ENCODE data around the gene LRIG2. TPM values are rescaled to one million over a fixed set of nuclear protein-coding genes. Genes with fewer than 3 reads are reported as not detected.
"Not testable (repeated sequence)": the region's sequence is repeated elsewhere in the genome, so short reads cannot be mapped to it uniquely, and the experiment has no call there.

Gene LRIG2
- total RNA-seq, 1 donor, result 11.3 TPM

DNA sequence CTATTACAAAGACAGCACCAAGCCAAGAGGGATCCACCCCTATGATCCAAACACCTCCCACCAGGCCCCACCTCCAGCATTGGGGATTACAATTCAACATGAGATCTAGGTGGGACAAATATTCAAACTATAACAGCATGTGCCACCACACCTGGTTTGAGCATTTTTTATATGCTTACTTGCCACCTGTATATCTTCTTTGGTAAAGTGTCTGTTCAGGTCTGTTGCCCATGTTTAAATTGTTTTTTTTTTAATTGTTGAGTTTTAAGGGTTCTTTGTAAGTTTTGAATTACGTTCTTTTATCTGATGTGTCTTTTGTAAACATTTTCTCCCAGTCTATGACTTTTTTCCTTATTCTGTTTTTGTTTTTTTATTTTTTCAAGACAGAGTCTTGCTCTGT is 83.4 kb downstream of the LRIG2 start:
- no peak for DNase-seq (ENCODE audit: low read depth in 2 of 3, low spot score in 2 of 3)

DNA sequence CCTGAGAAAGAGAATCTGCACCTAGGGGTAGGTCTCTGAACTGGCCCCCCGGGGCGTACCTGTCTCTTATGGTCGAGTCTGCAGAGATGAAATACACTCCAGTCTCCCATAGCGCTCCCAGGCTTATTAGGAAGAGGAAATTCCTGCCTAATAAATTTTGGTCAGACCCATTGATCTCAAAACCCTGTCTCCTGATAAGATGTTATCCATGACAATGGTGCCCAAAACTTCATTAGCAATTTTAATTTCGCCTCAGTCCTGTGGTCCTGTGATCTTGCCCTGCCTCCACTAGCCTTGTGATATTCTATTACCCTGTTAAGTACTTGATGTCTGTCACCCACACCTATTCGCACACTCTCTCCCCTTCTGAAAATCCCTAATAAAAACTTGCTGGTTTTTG is 85.7 kb downstream of the LRIG2 start:
- not testable (repeated sequence) for DNase-seq (ENCODE audit: low read depth in 2 of 3, low spot score in 2 of 3)

DNA sequence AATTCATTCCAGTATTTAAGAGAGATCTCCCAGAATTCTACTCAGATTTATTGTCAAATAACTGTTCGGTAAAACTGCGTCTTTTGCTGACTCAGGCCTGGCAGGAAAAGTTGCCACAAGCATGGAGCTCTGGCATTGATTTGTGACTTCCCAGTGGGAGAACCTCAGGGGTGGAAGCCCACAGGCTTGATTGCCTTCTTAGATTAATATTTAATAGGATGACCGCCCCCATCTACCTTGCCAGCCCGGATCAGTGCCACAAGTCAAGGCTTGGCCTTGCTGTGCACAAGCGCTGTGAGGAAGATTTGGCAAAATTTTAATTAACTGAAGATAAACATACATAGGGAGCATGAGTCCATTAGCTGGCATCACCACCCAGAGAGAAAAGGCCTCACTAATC is 93.5 kb downstream of the LRIG2 start:
- DNase-seq (ENCODE audit: low read depth in 2 of 3, low spot score in 2 of 3), result no peak

DNA sequence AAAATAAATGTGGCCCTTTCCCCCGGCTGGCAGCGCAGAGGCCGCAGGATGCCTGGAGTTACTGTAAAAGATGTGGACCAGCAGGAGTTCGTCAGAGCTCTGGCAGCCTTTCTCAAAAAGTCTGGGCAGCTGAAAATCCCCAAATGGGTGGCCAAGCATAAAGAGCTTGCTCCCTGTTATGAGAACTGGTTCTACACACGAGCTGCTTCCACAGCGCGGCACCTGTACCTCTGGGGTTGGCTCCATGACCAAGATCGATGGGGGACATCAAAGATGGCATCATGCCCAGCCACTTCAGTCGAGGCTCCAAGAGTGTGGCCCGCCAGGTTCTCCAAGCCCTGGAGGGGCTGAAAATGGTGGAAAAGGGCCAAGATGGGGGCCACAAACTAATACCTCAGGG is 95.9 kb downstream of the LRIG2 start:
- DNase-seq (ENCODE audit: low read depth in 2 of 3, low spot score in 2 of 3), result no peak

DNA sequence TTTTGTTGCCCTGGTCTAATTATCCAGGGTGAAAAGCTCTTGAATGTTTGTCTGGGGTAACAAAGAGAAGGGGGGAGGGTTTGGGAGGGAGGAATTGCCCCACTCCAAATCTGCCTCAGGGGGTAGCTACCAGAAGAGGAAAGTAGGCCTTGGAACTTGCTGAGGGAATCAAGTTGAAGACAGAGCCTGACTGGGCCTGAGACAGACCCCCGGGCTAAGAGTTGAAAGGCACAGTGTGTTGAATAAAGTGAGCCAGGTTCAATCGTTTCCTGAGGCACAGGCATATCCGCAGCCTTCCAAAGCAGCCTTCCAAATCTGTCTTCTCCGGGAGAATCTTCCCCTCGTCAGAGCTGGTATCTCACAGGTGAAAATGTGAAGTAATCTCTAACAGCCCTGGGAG is 96.6 kb downstream of the LRIG2 start:
- DNase-seq (ENCODE audit: low read depth in 2 of 3, low spot score in 2 of 3), result no peak

DNA sequence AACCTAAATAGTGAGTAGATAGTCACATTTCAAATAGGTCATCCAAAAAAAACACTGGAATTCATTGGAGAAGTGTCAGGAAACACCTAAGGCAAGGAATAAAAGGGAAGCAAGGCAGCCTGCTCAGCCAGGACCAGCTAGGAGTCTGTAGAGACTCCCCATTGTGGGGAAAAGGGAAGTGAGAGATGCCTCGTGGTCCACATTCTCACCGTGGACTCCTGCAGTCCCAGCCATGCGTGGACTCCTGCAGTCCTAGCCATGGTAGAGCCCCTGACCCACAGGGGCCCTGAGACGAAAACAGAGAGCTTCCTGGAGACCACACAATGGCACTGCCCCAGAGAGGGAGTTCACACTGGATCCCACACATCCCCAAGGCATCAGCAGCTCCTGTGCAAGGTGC is 97.5 kb downstream of the LRIG2 start:
- DNase-seq (ENCODE audit: low read depth in 2 of 3, low spot score in 2 of 3), result no peak

DNA sequence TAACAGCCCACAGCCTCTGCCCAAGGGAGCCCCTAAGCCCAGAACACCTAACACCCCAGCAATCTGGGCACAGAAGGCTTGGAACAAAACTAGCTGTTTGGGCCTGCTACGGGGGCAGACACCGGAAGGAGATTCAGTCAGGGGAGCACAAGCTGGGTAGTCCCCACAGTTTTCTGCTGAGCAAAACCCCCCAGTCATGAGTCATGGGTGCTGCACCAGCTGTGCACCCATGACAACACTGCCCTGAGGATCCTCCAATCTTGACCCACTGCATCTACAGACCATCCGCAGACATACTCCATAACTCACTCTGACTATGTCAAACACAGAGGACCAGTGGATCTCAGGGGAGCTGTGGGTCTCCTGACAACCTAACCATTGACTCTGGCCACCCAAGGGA is 105.1 kb downstream of the LRIG2 start:
- no peak for DNase-seq (ENCODE audit: low read depth in 2 of 3, low spot score in 2 of 3)

DNA sequence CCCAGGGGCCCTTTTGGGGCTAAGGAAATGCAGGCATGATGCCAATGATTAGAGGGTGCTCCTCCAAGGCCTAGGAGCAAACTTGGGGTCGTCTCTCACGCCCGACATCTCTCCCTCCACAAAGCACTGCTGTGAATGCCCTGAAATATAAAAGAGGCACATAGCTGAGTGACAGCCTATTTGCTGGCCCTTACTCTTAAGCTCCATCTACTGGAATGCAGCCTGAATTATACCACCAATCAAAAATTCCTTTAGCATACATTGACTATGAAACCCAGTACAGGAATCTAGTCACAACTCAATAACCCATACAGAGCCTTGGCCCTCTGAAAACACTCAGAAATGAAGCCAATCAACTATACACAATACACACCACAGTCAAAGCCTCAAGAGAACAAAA is 105.5 kb downstream of the LRIG2 start:
- no peak for DNase-seq (ENCODE audit: low read depth in 2 of 3, low spot score in 2 of 3)

Other genes with a start within 250 kb of the LRIG2 start
- gene SLC16A1, start 117.0 kb upstream of the LRIG2 start, total RNA-seq, result 36.6 TPM